Mucosa of descending colon (tissue), 3 donors: ENCODE data around the gene SCMH1. TPM values are rescaled to one million over a fixed set of nuclear protein-coding genes. Genes with fewer than 3 reads are reported as not detected.

Experiments used
- ATAC-seq: fragments of 200-7000 bp; cut with Tn5 transposase; one replicate; pipeline ENCODE4 v1.9.1; 2020; ENCODE audit warnings: mild to moderate bottlenecking, moderate library complexity
- DNase-seq, 3 donors: peaks; one replicate each; pipeline ENCODE4 v3.0.0-alpha.2; 2020
- H3K36me3 ChIP-seq: fragments of 200-600 bp; one replicate; pipeline ENCODE4 v1.8.0; 2021; ENCODE audit warnings: low read depth, mild to moderate bottlenecking
- H3K4me1 ChIP-seq: fragments of 200-600 bp; one replicate; pipeline ENCODE4 v1.8.0; 2021; ENCODE audit warnings: low read depth, mild to moderate bottlenecking
- H3K4me3 ChIP-seq: fragments of 200-600 bp; one replicate; pipeline ENCODE4 v1.8.0; 2021; ENCODE audit warnings: mild to moderate bottlenecking
- H3K9me3 ChIP-seq: fragments of 200-600 bp; one replicate; pipeline ENCODE4 v1.8.0; 2021; ENCODE audit warnings: mild to moderate bottlenecking
- intact Hi-C, 2 donors: fragments of 100-400 bp; cut with DNase I in 1 of 2; cut with micrococcal nuclease in 1 of 2; formaldehyde crosslinking; loops; one replicate each; pipeline versions ENCODE4 v1.11.0 to v1.11.1; 2022; cut with DNase I, micrococcal nuclease
- total RNA-seq, 3 donors: library from RNA; stranded (reverse); fragmentation: NEBNext Ultra II Directional in 2 of 3; extraction: Animal tissue kit (Norgen Biotek cat#: 25700) in 2 of 3; gene quantifications; one replicate each; pipeline versions ENCODE4 v1.2.1 to v1.2.4, GENCODE V29; 2021 to 2023
- TF ChIP-seq, protein P1 (sequence below): fragments of 200-600 bp; IDR thresholded peaks from one replicate; pipeline ENCODE4 v1.8.0; 2022; ENCODE audit warnings: antibody characterized with exemption, mild to moderate bottlenecking
- donor health status: DM: no; HTN: no; CAD: no; lungs with moderate emphysema.
- donor health status: DM: no; HTN: no; CAD: no.
- donor health status: DM: no; HTN: yes; CAD: no.

The SCMH1 gene
- total RNA-seq, 3 donors from 2014 or later = 25.1 to 66.9 (median 35.6) TPM

DNA sequence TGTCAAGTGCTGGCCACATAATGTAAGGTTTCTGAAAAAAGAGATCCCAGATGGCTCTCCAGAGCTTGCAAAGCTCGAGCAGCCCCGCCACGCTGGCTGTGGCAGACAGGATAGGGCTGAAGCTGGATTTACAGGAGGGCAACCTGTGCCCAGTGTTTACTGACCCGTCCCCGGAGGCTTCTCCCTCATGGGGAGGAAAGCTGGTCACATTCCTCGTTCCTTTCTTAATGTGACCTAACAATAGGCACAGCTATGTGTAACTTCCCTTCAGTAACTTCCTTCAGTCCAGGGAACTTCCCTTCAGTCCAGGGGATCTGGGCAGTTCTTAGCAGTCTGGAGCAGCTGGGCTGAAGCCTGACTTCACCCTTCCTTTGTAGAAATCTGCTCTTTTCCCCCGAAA lies 228.3 kb downstream of the SCMH1 start:
- no peaks in the 10 kb centered on the region for H3K4me1 ChIP-seq
- H3K4me3 ChIP-seq = no peak overlapping the region
- TF ChIP-seq, protein P1, sequence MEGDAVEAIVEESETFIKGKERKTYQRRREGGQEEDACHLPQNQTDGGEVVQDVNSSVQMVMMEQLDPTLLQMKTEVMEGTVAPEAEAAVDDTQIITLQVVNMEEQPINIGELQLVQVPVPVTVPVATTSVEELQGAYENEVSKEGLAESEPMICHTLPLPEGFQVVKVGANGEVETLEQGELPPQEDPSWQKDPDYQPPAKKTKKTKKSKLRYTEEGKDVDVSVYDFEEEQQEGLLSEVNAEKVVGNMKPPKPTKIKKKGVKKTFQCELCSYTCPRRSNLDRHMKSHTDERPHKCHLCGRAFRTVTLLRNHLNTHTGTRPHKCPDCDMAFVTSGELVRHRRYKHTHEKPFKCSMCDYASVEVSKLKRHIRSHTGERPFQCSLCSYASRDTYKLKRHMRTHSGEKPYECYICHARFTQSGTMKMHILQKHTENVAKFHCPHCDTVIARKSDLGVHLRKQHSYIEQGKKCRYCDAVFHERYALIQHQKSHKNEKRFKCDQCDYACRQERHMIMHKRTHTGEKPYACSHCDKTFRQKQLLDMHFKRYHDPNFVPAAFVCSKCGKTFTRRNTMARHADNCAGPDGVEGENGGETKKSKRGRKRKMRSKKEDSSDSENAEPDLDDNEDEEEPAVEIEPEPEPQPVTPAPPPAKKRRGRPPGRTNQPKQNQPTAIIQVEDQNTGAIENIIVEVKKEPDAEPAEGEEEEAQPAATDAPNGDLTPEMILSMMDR = no peak
- no peaks in the 10 kb centered on the region for H3K9me3 ChIP-seq
- ATAC-seq = peak; percentile 27
- H3K36me3 ChIP-seq = no peaks in the 10 kb centered on the region
- intact Hi-C loops = no loop called here
- no peak for DNase-seq

DNA sequence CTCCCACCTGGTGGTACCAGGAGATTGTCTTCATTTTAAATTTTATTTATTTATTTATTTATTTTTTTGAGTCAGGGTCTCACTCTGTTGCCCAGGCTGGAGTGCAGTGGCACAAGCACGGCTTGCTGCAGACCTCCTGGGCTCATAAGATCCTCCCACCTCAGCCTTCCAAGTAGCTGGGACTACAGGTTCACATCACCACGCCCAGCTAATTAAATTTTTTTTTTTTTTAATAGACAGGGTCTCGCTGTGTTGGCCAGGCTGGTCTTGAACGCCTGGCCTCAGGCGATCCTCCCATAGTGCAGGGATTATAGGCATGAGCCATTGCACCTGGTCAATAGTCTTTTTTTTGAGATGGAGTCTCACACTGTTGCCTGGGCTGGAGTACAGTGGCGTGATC lies 229.1 kb downstream of the SCMH1 start:
- Histone ChIP-seq H3K9me3 (no peaks in the 10 kb centered on the region), H3K4me3 (no peak overlapping the region), H3K4me1 (no peaks in the 10 kb centered on the region), H3K36me3 (no peaks in the 10 kb centered on the region)
- ATAC-seq (no peak), DNase-seq (no peak)
- TF ChIP-seq, protein P1 = no peak
- intact Hi-C loops = no loop called here

DNA sequence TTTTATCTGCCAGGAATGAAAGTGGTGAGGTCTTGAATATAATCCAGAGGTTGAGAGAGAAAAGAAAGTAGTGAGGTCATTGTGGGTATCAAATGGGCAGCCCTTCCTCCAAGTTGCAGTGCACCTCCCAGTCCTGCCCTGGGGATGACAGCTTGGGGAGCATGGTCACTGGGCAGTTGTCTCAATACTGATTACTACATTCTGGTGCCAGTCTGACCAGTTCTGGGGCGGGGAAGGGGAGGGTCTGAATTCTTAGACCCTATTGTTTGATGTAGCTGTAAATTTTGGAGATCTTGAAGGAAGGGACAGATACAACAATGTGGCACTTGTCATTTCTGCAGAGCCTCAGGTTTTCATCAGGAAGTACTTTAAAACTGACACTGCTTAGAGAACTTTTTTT lies 231.8 kb downstream of the SCMH1 start:
- no peaks in the 10 kb centered on the region for H3K36me3 ChIP-seq
- TF ChIP-seq, protein P1 = no peak
- H3K4me3 ChIP-seq = no peak overlapping the region
- no peaks in the 10 kb centered on the region for H3K4me1 ChIP-seq
- ATAC-seq (no peak), DNase-seq (no peak)
- H3K9me3 ChIP-seq = no peaks in the 10 kb centered on the region
- intact Hi-C loops = no loop called here

DNA sequence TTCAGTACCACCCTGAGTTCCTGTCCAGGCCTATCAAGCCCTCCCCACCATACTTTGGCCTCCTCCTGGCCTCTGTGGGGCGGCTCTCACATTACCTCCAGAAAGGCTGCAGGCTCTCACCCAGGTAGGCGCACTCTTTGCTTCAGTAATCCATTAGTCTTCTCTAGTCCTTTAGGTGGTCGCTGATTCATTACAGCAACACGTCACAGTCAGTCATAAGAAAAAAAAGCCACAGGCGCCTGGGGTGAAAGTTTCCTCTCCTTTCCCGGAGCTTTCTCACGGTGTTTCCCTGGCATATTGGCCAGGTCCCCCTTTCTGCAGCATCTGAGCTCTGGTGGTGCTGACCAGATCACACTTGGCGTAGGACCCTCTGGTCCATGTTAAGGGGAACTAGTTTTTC lies 232.6 kb downstream of the SCMH1 start:
- intact Hi-C loops = no loop called here
- TF ChIP-seq, protein P1 = no peak
- DNase-seq (no peak), ATAC-seq (no peak)
- Histone ChIP-seq H3K9me3 (no peaks in the 10 kb centered on the region), H3K4me3 (no peak overlapping the region), H3K4me1 (no peaks in the 10 kb centered on the region), H3K36me3 (no peaks in the 10 kb centered on the region)

DNA sequence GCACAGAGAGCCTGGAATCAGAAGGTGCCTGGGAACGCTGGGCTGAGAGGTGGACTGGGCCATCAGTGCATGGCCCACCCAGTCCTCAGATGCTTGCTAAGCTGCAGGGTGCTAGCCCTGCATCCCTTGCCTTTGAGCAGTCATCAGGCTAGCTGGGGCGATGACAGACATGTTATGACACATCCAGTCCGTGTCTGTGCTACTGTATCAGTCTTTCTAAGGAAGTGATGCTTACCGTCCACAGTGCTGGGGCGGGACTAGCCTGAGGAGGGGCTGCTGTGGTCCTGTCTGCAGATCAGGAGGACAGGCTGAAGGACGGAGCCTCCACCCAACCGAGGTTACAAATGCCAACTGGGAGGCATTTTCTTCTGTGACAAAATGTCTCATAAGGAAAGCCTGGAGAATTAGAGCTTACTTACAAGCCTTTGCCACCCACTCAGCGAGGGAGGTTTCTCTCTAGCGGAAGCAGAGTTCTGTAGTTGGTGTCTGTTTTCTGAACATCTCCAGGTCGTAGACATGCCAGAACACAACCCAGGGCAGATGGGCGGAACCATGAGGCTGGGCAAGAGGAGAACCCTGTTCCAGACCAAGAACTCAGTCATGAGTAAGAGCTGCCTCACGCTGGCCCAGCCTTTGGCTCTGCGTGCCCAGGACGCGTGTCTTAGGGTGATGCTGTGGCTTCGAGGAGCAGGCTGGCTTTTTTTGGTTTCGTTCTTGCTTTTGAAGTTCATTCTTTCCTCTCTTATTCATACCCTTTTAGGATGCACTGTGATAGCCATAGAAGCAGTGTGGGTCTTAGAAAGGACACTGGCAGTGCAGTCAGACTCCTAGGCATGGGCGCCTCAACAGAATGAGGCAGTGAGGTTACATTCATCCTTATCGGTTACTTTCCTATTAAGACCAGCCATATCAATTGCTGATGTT lies 234.9 kb downstream of the SCMH1 start:
- intact Hi-C loops = no loop called here
- no peaks in the 10 kb centered on the region for H3K36me3 ChIP-seq
- no peak for DNase-seq
- H3K4me3 ChIP-seq = no peak overlapping the region
- TF ChIP-seq, protein P1 = no peak
- peaks cover 6% of the 10 kb centered on the region for H3K4me1 ChIP-seq
- no peaks in the 10 kb centered on the region for H3K9me3 ChIP-seq
- no peak for ATAC-seq
